Fibroblast of mammary gland (primary cell): Measurements from ENCODE around the gene WNT6.

ENCODE experiments used
- DNase-seq: peaks from one replicate; pipeline ENCODE4 v3.0.0-alpha.2; 2010; ENCODE audit warnings: low read depth
- H3K4me3 ChIP-seq: 2 replicates; pipeline ENCODE4 v1.5.1; 2011; ENCODE audit warnings: low read depth, mild to moderate bottlenecking, low read length, moderate library complexity; ENCODE audit not compliant: control insufficient read depth
- TF ChIP-seq, protein P1 (sequence below): conservative IDR thresholded peaks from 2 replicates; pipeline ENCODE4 v1.5.1; 2011; ENCODE audit warnings: low read depth, low read length, inconsistent platforms; ENCODE audit not compliant: control insufficient read depth, insufficient read depth

WNT6 gene

DNA sequence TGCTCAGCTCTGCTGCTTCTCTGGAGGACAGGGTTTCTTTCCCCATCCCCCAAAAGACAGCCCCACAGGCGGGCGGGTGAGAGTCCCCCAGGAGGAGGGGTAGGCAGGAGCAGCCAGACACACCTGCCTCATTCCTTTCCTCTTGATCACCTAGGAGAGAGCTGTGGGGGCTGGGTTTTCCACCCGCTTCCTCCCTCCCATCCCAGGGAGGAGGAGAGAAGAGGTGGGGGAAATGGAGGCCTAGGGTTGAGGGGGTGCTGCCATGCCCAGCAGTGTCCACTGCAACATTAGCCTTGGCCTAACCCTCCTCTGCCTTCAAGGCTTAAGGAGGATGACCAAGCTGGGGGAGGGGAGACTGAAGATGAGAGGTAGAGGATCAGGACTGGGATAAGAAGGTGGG is 35.7 kb downstream of the WNT6 start:
- TF ChIP-seq, protein P1, sequence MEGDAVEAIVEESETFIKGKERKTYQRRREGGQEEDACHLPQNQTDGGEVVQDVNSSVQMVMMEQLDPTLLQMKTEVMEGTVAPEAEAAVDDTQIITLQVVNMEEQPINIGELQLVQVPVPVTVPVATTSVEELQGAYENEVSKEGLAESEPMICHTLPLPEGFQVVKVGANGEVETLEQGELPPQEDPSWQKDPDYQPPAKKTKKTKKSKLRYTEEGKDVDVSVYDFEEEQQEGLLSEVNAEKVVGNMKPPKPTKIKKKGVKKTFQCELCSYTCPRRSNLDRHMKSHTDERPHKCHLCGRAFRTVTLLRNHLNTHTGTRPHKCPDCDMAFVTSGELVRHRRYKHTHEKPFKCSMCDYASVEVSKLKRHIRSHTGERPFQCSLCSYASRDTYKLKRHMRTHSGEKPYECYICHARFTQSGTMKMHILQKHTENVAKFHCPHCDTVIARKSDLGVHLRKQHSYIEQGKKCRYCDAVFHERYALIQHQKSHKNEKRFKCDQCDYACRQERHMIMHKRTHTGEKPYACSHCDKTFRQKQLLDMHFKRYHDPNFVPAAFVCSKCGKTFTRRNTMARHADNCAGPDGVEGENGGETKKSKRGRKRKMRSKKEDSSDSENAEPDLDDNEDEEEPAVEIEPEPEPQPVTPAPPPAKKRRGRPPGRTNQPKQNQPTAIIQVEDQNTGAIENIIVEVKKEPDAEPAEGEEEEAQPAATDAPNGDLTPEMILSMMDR, result no peak
- no peak for DNase-seq
- H3K4me3 ChIP-seq, result no peak overlapping the region

DNA sequence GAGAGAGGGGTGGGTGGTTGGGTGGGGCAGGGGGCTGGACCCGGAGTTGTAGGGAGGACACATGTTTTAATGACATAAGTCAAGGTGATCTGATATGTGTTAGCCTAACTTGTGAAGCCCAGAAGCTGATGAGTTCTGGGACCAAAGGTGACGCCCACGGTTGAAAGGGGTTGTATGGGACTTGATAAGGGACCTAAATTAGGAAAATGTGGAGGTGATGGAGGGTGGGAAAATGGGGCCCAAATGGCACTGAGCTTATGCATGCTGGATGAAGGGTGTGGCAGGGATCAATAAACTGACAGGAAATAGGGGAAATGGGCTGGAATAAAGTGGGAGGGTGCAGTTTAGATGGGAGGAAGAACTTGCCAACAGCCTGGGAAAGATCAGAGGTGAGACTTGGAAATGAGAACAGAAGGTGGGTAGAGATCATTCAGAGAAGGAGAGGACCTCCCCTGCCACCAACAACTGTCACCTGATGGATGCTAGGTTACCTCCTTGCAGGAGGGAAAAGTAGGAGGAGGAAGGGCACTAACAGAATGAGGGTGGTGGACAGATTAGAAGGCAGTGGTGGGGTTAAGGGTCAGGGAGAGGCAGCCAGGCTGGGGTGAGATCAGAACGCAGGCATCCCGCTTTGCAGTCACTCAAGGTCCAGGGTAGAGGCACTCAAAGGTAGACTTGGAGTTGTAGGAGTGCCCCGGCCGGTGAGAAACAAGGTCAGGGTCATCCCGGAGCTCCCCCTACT is 36.3 kb downstream of the WNT6 start:
- DNase-seq, result no peak
- no peak overlapping the region for H3K4me3 ChIP-seq
- TF ChIP-seq, protein P1, result no peak

DNA sequence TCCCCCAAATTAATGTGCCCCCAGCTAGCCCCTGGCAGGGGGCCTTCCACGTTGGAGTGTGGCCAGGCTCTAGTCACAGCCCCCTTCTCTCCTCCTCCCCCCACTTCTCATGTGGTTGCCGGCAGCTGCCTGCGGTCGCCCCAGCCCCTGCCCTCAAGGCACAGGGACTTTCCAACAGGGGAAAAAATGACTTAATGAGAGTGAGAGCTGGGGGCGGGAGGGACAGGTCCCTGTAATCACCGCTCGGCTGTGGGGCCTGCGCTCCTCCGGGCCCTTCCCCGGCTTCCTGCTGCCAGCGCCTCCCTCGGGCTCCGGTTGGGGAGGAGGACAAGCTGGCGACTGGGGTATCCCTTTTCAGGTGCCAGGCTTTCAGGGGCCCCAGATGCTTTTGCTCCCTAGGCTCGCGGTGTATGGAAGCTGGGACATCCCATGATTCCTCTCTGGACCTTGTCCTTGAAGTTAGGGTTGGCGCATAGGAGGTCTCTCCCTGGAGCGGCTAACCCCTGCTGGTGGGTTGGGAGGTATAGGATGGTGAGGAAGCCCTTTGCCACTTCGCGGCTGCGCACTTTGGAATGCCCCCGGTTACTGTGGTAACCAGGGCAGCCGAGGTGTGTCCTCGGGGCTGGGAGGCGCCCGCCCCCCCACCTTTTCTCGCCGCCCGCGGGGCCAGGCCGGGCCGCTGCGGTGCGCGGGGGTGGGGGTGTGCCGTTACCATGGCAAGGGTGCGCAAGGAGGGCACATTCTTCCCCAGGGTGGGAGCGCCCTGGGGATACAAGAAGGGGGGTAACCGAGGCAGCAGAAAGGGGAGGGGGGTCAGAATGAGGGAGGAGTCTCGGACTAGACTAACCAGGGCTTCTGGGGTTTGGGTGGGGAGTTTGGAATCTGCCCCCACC is 37.1 kb downstream of the WNT6 start:
- H3K4me3 ChIP-seq, result no peak overlapping the region
- DNase-seq, result no peak
- TF ChIP-seq, protein P1, result no peak

DNA sequence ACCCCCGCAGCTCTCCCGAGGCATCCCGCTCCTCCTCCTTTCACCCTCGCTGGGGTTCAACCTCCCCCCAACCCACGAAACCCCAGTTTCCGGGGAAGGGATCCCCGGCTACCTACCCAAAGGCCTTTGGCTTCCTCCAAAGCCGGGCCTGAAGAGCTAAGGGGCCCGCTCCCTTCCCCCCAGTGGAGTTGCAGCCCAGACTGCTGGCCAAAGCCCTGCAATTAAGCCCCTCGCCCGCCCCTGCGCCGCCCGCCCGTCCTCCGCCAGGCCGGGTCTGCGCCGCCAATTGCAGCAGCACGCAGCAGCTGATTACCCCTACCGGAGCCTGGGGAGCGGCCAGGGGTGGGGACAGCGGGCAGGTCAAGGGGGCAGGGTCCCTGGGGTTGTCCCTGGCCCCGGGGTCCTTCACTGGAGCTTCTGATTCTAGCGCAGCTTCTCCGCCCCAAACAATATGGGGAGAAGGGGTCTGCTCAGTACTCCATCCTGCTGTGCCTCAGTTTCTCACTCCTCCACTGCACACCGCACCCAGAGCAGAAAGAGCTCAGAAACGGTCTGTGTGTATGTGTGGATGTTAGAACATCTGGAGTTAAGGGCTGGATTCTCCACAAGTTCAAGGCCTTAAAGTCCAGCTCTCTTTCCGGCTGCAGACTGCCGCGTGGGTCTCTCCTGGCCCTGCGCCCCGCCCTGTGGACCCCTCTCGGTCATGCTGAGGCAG is 37.9 kb downstream of the WNT6 start:
- TF ChIP-seq, protein P1, result no peak
- DNase-seq, result no peak
- no peak overlapping the region for H3K4me3 ChIP-seq

DNA sequence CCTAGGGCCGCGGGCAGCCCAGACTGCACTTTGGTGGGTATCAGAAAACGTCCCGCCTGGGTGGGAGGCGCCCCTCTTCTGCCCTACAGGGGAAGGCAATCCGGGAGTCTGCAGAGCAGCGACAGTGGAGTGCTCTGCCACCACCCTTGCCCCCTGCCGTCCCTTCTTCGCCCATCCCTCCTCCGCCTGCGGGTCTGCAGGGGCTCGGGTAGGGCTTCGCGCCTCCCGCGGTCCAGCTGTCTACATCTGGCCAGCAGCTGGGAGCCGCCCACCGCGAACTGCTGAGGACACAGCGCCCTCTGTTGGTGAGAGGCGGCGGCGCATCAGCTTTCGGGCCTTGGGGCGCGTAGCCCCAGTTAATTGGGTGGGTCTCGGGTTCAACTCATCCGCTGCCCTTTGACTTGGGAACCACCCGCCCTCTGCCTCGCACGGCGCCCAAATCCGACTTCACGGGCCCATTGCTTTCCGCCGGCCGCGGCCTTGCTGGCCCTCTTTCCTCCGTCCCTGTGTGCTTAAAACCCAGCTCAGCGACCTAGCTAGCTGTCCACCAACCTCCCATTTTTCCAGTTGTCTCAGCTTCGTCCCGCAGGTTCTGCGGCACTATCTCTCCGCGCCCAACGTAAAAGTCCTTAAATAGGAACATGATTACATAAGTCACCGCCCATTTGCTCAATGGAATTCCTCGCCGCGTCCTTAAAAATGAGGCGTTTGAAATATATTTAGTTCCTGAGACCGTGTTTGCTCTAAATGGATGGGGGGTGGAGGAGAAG is 38.7 kb downstream of the WNT6 start:
- DNase-seq, result peak; percentile 38
- TF ChIP-seq, protein P1, result peak; percentile 78
- H3K4me3 ChIP-seq, result no peak overlapping the region

DNA sequence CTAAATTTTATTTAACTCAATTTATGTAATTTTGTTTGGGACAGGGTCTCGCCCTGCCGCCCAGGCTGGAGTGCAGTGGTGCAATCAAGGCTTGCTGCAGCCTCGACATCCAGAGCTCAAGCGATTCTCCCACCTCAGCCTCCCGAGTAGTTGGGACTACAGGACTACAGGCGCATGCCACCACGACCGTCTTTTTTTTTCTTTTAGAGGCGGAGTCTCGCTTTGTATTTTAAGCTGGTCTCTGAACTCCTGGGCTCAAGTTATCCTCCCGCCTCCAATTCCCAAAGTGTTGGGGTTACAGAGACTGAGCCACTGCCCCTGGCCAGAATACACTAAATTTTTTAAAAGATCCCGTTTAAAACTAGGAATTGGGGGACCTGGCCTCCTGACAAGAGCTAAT is 39.5 kb downstream of the WNT6 start:
- TF ChIP-seq, protein P1, result no peak
- no peak for DNase-seq
- no peak overlapping the region for H3K4me3 ChIP-seq
